ENCODE results near the gene SLC39A5.

Gene SLC39A5

GRCh38 chr12:56221757-56222530 is 7.9 kb upstream of the SLC39A5 start, which contains the start of gene RNF41:
RNF41 (minus strand) TSS chr12:56221922; CDS start chr12:56214047, 7,875 bp downstream.
- Histone ChIP-seq H3K36me3 (ENCODE audit: insufficient read depth, low read length) (no peaks in the 10 kb centered on the region), H3K9ac (ENCODE audit: insufficient read length) (peak within 1 kb of the TSS; percentile 89), H3K4me3 (peak within 1 kb of the TSS; percentile 98), H3K9me3 (ENCODE audit: low read depth, low read length) (no peaks in the 10 kb centered on the region), H3K27ac (peak within 1 kb of the TSS; percentile 88)
- TF ChIP-seq POLR2AphosphoS5 (IDR thresholded peaks at IDR 0.05; ENCODE audit: borderline replicate concordance, low read depth, low read length): peak; percentile 95
- no peak for TF ChIP-seq EZH2 (IDR thresholded peaks at IDR 0.05)
- peak; percentile 24 for TF ChIP-seq FOXP2 (optimal IDR thresholded peaks at IDR 0.05; ENCODE audit: control extremely low read depth, extremely low read length, insufficient read depth)
- DNase-seq (ENCODE audit: low read depth, low spot score): peak; percentile 42

GRCh38 chr12:56222531-56222895 is 7.3 kb upstream of the SLC39A5 start:
- Histone ChIP-seq H3K27ac (peak overlapping the region; percentile 88; the same call in 1 of the 2 replicates), H3K4me3 (peak overlapping the region; percentile 98), H3K9ac (ENCODE audit: insufficient read length) (peak overlapping the region; percentile 89), H3K36me3 (ENCODE audit: insufficient read depth, low read length) (no peaks in the 10 kb centered on the region), H3K9me3 (ENCODE audit: low read depth, low read length) (no peaks in the 10 kb centered on the region)
- no peak for TF ChIP-seq FOXP2 (optimal IDR thresholded peaks at IDR 0.05; ENCODE audit: control extremely low read depth, extremely low read length, insufficient read depth)
- no peak for TF ChIP-seq EZH2 (IDR thresholded peaks at IDR 0.05)
- TF ChIP-seq POLR2AphosphoS5 (IDR thresholded peaks at IDR 0.05; ENCODE audit: borderline replicate concordance, low read depth, low read length): no peak
- no peak for DNase-seq (ENCODE audit: low read depth, low spot score)

- Histone ChIP-seq H3K36me3 (ENCODE audit: insufficient read depth, low read length) (no peaks in the 10 kb centered on the region), H3K9ac (ENCODE audit: insufficient read length) (peak overlapping the region; percentile 82), H3K4me3 (peak overlapping the region; percentile 80), H3K9me3 (ENCODE audit: low read depth, low read length) (no peaks in the 10 kb centered on the region), H3K27ac (peak overlapping the region; percentile 91)
- TF ChIP-seq EZH2 (IDR thresholded peaks at IDR 0.05) (no peak), POLR2AphosphoS5 (IDR thresholded peaks at IDR 0.05; ENCODE audit: borderline replicate concordance, low read depth, low read length) (no peak), FOXP2 (optimal IDR thresholded peaks at IDR 0.05; ENCODE audit: control extremely low read depth, extremely low read length, insufficient read depth) (no peak)
- no peak for DNase-seq (ENCODE audit: low read depth, low spot score)
Measured at GRCh38 chr12:56223571-56224101, 6.2 kb upstream of the SLC39A5 start.

- Histone ChIP-seq H3K9me3 (ENCODE audit: low read depth, low read length) (no peaks in the 10 kb centered on the region), H3K9ac (ENCODE audit: insufficient read length) (peak within 1 kb of the TSS; percentile 82), H3K27ac (peak within 1 kb of the TSS; percentile 91), H3K36me3 (ENCODE audit: insufficient read depth, low read length) (no peaks in the 10 kb centered on the region), H3K4me3 (peak within 1 kb of the TSS; percentile 80)
- DNase-seq (ENCODE audit: low read depth, low spot score): peak; percentile 92
- no peak for TF ChIP-seq EZH2 (IDR thresholded peaks at IDR 0.05)
- peak; percentile 77 for TF ChIP-seq FOXP2 (optimal IDR thresholded peaks at IDR 0.05; ENCODE audit: control extremely low read depth, extremely low read length, insufficient read depth)
- peak; percentile 69 for TF ChIP-seq POLR2AphosphoS5 (IDR thresholded peaks at IDR 0.05; ENCODE audit: borderline replicate concordance, low read depth, low read length)
Measured at GRCh38 chr12:56224102-56224701, 5.6 kb upstream of the SLC39A5 start, which contains the start of gene NABP2. NABP2 (plus strand) TSS chr12:56224342; CDS start chr12:56224857, 515 bp downstream.

- Histone ChIP-seq H3K27ac (no peak overlapping the region), H3K9ac (ENCODE audit: insufficient read length) (peak overlapping the region; percentile 77)
- TF ChIP-seq POLR2AphosphoS5 (IDR thresholded peaks at IDR 0.05; ENCODE audit: borderline replicate concordance, low read depth, low read length) (no peak), EZH2 (IDR thresholded peaks at IDR 0.05) (no peak), FOXP2 (optimal IDR thresholded peaks at IDR 0.05; ENCODE audit: control extremely low read depth, extremely low read length, insufficient read depth) (no peak)
Measured at GRCh38 chr12:56224954-56225353, 4.9 kb upstream of the SLC39A5 start.

GRCh38 chr12:56229082-56229481 is 769 bp upstream of the SLC39A5 start:
- Histone ChIP-seq H3K9ac (ENCODE audit: insufficient read length) (no peak overlapping the region), H3K27ac (no peak overlapping the region), H3K9me3 (ENCODE audit: low read depth, low read length) (no peaks in the 10 kb centered on the region), H3K36me3 (ENCODE audit: insufficient read depth, low read length) (no peaks in the 10 kb centered on the region), H3K4me3 (no peak overlapping the region)
- no peak for DNase-seq (ENCODE audit: low read depth, low spot score)
- TF ChIP-seq POLR2AphosphoS5 (IDR thresholded peaks at IDR 0.05; ENCODE audit: borderline replicate concordance, low read depth, low read length) (no peak), EZH2 (IDR thresholded peaks at IDR 0.05) (no peak), FOXP2 (optimal IDR thresholded peaks at IDR 0.05; ENCODE audit: control extremely low read depth, extremely low read length, insufficient read depth) (no peak)

More at GRCh38 chr12:56224954-56225353, 4.9 kb upstream of the SLC39A5 start:
- no peak for DNase-seq (ENCODE audit: low read depth, low spot score)
- H3K9me3 ChIP-seq (ENCODE audit: low read depth, low read length): no peaks in the 10 kb centered on the region
- H3K4me3 ChIP-seq: peak overlapping the region; percentile 80
- H3K36me3 ChIP-seq (ENCODE audit: insufficient read depth, low read length): no peaks in the 10 kb centered on the region

GRCh38 chr12:56230432-56231183 is 757 bp downstream of the SLC39A5 start:
- Histone ChIP-seq H3K9me3 (ENCODE audit: low read depth, low read length) (no peaks in the 10 kb centered on the region), H3K27ac (no peak overlapping the region), H3K36me3 (ENCODE audit: insufficient read depth, low read length) (no peaks in the 10 kb centered on the region), H3K4me3 (no peak overlapping the region), H3K9ac (ENCODE audit: insufficient read length) (no peak overlapping the region)
- TF ChIP-seq EZH2 (IDR thresholded peaks at IDR 0.05) (no peak), FOXP2 (optimal IDR thresholded peaks at IDR 0.05; ENCODE audit: control extremely low read depth, extremely low read length, insufficient read depth) (no peak), POLR2AphosphoS5 (IDR thresholded peaks at IDR 0.05; ENCODE audit: borderline replicate concordance, low read depth, low read length) (no peak)
- DNase-seq (ENCODE audit: low read depth, low spot score): no peak
